HG03103 (cell line): ENCODE data around the gene C1D.

Experiments
- ATAC-seq: cut with Tn5 transposase; IDR thresholded peaks from one replicate; pipeline ENCODE4 v1.9.1; 2021; ENCODE audit warnings: low read depth; ENCODE audit not compliant: unreplicated experiment

Gene C1D

DNA sequence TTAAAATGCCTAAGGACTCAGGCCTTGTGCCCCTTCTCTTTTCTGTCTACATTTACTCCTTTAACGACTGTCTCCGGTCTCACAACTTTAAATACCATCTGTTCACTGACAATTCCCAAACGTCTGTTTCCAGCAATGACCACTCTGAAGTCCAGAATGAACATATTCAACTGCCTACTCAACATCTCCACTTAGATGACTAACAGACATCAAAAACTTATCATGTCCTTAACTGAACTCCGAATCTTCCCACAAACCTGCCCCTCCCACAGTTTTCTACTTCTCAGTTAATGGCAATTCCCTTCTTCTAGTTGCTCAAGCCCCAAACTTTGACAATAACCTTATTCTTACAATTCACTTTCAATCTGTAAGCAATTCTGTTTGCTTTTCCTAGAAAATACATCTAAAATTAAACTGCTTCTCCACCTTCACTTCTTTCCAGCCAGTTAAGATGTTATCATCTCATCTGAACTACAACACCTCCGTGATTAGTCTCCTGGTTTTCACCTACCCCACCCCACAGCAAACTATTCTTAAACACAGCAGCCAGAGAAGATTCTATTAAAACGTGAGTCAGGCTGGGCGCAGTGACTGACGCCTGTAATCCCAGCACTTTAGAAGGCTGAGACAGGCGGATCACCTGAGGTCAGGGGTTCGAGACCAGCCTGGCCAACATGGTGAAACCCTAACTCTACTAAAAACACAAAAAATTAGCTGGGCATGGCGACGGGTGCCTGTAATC, 2.8 kb downstream of the C1D start:
- no peak for ATAC-seq

DNA sequence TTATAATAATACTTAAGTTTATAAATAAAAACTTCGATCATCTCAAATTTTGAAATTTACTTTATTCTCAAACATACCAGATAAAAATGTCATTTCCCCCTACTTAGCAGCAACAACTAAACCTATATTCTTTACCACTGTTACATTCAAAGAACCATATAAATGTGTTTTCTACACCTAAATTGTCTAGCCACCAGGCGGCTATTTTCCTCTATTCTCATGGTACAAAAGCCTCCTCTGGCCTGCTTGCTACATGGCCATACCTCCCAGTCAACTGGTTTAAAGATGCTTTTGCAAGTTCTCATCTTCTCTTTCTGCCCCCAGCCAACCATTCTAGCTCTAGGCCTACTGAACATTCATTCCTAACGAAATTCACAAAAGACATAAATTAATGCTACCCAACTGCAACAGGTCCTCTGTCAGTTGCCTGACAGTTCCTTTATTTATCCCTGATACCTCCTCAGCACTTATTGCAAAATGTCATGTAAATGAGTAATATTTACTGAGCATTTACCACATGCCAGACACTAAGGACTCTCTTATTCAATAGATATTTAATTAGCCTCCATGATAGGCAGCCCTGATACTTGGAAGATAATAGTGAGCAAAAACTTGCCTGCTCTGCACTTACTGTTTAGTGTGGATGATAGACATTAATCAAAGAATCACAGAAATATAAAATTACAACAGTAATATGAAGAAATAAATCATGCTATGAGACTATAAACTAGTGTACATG, 5.0 kb downstream of the C1D start:
- ATAC-seq, result no peak

DNA sequence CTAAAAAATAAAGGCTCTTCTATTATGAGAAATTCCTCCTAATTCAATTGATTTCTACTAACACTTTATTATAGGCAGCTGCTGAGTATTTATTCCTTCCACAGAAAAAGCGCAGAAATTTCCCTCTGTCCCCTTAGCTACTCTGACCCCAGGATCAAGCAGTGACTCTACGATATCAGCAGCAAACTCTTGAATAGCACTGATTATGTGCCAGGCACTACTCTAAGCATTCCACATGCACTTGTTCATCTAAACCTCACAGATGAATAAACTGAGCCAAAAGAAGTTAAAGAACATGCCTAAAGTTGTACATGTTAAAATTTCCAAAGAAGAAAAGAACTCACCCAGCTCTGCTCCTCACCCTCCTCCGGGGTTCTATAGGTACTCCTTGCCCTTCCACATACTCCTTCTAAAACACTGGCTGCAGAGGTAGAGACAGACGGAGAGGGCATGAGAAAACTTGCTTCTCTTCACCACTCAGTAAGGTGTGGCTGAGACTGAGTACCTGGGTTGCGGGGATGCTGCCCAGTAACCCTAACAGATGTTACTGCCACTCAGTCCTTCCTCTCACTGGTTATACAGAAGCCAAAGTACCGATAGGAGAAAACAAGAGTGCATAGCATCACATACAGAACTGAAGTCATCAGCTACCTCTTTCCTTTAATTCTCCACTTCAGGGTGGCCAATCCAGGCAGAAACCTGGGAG, 9.9 kb downstream of the C1D start:
- no peak for ATAC-seq

DNA sequence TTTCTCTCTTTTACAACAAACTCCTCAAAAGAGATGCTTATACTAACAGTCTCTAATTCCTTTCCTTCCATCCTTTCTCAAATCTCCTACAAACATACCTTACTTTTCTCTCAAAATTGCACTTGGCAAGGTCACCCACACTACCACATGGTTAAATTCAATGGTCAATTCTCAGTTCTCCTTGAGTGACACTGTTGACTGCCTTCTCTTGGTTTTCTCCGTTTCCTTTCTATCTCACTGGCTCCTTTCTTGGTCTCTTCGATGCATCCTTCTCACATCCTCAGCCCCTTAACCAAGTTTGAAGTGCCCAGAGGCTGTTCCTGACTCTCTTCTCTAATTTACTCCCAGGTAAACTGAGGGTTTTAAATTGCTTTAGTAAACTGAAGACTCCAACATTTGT, 12.5 kb downstream of the C1D start:
- ATAC-seq, result no peak

DNA sequence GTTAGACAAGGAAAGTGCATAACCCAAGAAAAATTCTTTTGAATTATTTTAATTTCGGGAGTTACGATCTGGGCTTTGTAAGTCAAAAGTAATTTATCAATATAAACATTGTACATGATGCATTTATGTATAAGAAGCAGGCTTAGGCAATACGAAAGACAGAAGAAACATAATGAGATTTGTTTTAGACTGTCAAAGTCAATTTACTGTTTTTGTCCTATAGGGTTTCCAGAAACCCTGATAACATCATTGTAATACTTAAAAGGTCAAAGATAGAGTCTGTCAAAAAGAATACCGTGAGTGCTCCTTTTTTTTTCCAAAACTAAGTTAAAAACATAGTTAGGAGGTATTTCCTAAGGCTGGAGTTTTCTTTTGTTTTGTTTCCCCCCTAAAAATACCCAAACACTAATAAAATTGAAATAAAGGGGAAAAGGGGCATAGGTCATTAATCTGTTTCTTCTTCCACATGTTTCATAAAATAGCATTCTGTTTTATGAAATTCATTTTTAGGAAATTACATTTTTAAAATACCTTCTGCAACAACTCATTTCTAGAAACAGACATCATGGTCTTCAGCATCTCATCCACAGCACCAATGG, 16.1 kb downstream of the C1D start:
- ATAC-seq, result no peak

DNA sequence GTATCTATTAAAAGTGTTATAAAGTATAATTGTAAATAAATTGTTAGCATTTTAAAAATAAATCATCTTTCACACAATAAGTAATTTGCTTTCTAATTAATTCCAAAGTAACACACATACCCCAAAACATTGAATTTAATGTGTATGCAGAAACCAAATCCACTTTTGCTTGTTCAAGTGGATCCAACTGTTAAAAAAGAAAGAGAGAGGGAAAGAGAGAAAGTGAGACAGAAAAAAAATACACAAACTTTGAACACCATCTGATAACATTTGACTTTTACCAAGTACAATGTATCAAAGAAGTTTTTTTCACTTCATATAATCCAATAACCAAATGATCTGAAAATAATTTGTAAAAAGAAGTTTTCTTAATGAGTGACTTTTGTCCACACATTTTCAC, 16.6 kb downstream of the C1D start:
- ATAC-seq, result no peak

DNA sequence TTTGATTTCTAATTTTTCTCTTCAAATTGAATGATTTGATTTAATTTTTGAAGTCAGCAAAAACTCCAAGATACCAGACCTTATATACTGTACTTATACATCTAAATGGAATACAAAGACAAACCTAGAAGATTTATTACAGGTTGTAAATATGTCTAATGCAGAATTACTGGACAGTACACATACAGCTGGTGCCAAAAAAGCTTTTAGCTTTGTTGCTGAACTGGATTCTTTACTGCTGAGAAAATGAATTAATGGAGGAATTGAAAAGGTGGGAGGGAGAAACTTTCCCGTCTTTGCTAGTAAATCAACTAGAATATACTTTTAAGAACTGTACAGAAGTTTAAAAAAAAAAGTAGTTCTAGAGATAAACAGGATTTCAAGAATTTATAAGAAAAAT, 17.5 kb downstream of the C1D start:
- no peak for ATAC-seq

DNA sequence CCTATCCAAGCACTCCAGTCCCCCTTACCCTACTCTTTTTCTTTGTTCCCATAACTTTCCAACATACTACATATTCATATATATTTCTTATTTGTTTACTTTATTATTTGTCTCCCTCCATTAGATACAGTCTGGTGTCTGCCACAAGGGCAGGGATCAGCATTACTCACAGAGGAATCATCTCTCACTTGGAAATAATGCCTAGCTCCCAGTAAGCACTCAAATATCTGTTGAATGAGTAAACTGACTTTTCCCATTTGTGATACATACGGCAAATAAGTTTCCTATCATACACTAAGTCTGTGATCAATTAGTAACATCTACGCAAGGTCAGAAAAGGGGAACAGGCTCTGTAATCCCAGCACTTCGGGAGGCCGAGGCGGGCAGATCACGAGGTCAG, 18.7 kb downstream of the C1D start:
- ATAC-seq, result no peak

DNA sequence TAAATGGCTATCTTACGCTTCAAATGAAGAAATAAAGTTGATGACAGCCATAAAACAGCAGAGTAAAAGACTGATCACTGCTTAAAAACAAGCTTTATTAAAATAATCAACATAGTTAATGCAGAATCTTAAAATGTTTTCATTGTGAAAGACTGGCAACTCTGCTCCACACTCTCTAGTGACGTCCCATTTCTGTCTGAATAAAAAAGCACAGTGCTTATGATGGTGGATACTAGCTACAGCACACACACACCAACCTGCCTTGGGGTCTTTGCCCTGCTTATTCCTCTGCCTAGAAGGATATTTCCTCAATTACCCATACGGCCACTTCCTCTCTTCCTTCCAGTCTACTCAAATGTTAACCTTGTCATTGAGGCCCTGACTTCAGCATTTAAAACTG, 19.1 kb downstream of the C1D start:
- ATAC-seq, result no peak

DNA sequence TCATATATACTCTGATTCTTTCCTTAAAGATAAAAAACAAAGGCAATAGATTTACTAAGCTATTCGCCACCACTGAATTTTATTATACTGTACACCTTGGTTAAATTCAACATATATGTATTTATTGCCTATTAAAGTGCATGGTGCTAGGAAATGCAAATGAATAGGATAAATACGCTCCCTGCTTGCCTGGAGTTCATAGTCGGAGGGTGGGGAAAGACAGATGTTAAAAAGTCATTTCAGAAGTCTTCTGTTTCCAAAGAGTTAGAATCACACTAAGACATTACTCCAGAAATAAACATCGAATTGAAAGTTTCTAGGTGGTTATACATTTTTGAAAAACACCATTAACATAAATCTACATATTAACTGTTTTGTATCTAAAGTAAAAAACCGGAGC, 19.8 kb downstream of the C1D start:
- ATAC-seq, result no peak

DNA sequence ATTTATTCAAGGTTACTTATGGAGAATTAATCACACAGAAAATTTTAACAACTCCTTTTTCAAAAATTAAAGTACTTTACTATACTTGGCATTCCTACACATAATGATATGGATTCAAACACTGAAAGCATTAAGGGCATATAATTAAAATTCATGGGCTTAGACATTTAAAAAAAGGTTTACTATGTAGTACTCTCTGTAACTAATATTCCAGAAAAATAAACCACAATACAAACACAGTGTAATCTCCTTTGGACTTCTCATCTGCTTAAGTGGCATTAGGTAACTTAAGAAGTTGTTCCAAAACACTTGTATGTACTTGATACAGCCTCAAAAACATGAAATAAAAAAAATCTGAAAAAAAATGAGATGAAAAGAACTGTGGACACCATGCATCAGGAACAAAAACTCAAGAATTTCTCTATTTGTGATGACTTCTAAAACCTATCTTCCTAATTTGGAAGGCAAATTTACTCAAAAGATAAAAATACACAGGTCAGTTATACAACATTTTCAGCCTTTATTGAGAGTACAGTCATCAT, 21.0 kb downstream of the C1D start:
- no peak for ATAC-seq

DNA sequence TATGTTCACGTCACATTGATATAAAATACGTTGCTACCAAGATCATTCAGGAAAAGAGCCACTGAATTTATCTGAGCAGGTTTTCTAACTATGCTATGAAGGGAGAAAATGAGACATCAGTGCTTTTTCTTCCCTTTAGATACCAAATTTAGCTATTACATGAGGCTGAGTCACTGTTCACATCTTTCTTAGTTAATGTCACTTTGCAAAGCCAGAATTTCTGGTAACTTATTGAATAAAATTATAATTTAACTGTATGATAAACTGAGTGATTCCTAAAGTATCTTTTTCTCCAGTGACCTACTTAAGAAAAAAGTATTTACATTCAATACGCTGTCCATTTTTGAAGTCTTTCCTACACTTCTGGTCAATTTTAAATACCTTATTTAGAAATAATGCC, 22.7 kb downstream of the C1D start:
- no peak for ATAC-seq

DNA sequence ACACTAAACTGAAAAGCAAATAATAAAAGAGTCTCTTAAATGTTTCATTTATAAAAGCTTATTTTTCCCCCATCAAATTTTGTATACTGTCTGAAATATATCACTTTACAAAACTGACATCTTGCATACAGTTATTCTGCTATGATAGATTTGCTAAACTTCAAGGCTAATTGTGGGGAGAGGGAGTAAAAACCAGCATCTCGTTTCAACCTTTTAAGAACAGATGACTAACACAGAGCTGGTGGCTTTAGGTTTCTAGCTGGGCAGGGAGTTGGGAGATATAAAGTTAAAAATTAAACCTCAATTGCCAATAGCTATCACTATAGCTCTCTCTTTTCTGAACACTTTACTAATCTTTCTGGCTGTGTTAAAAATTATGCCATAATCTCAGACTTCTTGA, 23.5 kb downstream of the C1D start:
- no peak for ATAC-seq

DNA sequence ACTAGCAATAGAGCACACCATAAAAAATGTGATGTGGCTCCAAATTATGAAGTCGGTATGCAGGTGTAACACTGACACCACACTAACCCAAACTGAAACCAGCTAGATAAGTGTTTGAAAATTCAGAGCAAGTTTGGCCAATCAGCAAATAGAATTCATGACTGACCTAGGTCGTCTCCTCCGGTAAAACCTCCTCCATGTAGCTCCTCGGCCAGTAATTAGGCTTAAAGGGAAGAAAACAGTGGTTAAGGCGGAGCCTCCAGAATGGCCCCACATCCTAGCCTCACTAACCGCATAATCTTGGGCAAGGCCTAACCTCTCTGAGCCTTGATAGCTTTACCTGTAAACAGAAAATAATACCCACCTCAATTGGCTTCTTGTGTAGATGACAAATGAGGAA, 30.1 kb downstream of the C1D start:
- no peak for ATAC-seq

DNA sequence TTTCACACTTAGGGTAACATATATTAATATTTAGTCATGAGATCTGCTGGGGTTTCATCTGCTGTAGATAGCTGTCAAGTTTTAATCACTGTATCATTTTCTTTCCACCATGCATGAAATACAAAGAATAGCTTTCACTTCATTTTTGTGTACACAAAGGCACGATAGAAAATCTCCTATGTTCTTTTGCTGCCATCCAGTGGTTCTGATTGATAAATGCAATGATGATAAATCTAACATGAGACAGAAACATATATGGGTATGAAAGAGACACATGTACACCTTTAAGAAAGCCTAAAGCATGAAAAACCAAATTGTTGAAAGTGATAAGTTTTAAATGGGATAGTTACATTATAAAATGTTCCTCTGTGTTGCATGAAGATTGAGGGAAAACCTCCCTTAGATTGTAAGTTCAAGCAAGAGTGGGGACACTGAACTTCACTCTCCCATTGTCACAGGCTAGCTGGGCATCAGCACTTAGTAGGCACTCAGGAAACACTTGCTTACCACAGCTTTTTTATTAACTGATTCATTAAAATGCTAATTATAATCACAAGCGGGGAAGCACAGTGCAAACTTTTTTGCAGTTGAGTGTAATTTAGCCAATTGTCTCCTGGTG, 31.2 kb downstream of the C1D start:
- ATAC-seq, result peak; percentile 87

DNA sequence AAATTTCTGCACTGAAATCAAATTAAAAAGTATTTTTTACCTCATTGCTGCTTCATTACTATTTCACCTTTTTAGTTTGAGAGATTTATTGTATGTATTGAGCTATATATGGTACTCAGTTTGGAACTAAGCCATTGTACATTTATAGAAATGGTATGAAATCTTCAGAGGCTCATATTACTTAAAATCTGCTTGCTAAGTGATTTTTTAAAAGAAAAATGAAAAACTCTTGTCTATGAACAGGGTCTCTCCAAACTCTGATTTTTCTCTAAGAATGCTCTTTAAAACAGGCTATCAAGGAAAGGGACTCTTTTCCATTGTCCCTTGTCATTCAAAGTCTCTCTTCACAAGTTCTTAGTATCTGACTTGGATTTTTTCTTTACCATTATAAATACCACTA, 31.8 kb downstream of the C1D start:
- no peak for ATAC-seq

DNA sequence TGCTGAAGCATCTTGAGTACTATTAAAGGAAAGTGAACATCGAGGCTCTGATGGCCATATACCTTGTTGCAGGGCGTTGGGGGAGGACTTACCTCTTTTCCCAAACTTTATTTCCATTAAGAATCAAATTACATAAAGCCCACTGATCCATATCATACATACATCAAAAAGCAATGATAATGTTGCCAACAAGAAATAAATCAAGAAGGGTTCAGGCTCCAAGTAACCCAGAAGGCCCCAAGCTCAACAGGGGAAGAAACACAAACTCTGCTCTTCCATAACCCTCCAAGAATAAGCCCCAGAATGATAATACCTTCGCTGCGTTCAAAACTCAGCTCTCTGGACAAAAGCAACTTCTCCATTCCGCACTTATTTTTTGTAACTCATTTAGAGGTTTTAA, 32.3 kb downstream of the C1D start:
- ATAC-seq, result no peak

DNA sequence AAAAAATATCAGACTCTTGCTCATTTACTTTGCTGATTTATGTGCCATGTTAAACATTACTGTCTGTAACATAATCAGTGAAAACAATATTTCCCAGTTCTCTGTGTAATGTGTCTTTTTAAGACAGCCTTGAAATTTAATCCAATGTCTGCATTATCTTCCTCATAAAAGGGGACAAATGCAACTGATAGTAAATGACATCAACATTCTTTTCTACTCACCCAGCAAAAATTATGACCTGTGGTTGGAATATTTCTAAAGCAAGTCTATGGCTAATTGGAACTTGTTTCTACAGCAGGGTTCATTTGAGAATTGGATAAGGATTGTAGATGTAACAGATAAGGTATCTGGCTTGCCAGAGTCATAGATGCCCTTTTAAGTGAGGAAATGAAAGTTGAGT, 34.8 kb downstream of the C1D start:
- ATAC-seq, result no peak

DNA sequence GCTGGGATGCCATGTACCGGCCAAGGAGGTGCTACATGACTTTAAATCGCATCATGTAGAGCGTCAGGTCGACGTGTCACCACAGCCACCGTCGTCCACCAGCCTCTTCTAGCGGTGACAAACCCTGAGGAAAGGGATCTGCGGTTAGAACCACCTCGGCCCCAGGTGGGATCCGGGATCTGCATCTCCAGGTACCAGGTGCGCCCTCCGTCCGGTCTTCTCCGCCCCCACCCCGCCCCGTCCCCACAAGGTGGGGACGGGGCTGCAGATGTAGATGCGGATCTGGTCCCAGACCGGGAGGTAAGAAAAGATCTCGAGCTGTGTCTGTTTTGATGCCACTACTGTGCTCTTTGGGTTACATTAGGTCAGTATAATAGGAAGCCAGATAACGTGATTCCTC, 38.4 kb downstream of the C1D start:
- no peak for ATAC-seq

DNA sequence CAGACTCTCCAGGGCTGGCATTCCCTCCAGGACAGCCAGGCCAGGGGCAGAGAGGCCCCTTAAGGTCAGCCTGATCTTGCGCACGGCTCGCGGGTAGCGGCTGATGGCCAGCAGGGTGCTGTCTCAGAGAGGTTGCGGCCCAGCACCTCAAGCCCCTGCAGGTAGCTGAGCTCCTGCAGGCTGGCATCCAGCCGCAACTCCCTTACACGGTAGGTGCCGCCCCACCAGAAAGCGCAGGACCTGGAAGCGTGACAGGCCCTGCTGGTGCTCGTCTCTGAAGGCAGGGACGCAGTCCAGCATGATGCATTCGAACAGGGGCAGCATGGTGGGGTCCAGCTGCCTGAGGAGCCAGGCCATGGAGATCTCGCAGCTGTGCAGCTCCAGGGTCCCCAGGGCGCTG, 38.9 kb downstream of the C1D start:
- ATAC-seq, result no peak

DNA sequence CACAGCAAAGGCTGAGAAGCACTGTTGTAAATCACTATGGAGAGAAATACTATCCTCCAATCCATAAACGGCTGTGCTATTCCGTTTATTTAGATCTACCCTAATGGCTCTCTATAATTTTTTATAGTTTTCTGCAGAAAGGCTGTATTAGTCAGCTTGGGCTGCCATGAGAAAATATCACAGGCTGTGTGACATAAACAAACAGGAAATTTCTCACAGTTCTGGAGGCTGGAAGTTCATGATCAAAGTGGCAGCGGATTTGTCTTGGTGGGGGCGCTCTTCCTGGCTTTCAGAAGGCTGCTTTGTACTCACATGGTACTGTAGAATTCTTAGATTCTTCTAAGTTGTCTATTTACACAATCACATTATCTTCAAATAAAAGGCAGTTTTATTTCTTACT, 44.1 kb downstream of the C1D start:
- no peak for ATAC-seq
